Upper lobe of left lung (tissue), 4 donors: ENCODE measurements around the gene ATP13A2.

ENCODE experiments used
- EP300 ChIP-seq, 4 donors: sonication (generic); formaldehyde crosslinking; IDR thresholded peaks; one replicate each; pipeline ENCODE4 v1.5.1; 2017; ENCODE audit warnings: antibody characterized with exemption in 4 of 4, control low read depth in 2 of 4
- POLR2AphosphoS5 ChIP-seq, 2 donors: sonication (generic); formaldehyde crosslinking; IDR thresholded peaks; one replicate each; pipeline ENCODE4 v1.5.1; 2017; ENCODE audit warnings: antibody characterized with exemption in 2 of 2
- TF ChIP-seq, protein P1 (sequence below), 6 experiments: fragments of 450-650 bp in 4 of 6; fragments of 200-600 bp in 2 of 6; sonication (generic) in 2 of 6; IDR thresholded peaks; one replicate each; pipeline ENCODE4 v1.5.1; 2016 to 2019; ENCODE audit warnings: antibody characterized with exemption in 6 of 6

DNA sequence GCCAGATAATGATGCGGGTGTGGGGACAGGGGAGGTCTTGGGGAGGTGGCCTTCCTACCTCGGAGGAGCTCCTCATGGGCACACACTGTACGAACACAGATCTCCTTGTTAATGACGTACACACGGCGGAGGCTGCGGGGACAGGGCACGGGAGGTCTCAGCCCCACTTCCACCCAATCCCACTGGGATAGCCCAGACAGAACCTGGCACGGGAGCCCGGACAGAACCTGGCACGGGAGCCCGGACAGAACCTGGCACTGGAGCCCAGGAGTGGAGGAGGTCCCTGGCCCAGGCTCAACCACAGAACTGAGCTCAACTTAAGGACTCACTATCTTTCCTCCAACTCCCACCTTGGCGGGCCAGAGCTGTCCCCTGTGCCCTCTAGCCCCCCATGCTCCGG, 36.5 kb downstream of the ATP13A2 start:
- TF ChIP-seq, protein P1, sequence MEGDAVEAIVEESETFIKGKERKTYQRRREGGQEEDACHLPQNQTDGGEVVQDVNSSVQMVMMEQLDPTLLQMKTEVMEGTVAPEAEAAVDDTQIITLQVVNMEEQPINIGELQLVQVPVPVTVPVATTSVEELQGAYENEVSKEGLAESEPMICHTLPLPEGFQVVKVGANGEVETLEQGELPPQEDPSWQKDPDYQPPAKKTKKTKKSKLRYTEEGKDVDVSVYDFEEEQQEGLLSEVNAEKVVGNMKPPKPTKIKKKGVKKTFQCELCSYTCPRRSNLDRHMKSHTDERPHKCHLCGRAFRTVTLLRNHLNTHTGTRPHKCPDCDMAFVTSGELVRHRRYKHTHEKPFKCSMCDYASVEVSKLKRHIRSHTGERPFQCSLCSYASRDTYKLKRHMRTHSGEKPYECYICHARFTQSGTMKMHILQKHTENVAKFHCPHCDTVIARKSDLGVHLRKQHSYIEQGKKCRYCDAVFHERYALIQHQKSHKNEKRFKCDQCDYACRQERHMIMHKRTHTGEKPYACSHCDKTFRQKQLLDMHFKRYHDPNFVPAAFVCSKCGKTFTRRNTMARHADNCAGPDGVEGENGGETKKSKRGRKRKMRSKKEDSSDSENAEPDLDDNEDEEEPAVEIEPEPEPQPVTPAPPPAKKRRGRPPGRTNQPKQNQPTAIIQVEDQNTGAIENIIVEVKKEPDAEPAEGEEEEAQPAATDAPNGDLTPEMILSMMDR (IDR thresholded peaks at IDR 0.05) = no peak
- no peak for TF ChIP-seq POLR2AphosphoS5 (IDR thresholded peaks at IDR 0.05)
- TF ChIP-seq EP300 (IDR thresholded peaks at IDR 0.05) = no peak
